HG03060 (cell line): Measurements from ENCODE around the gene TRIM75.
"Not testable (repeated sequence)": the region's sequence is repeated elsewhere in the genome, so short reads cannot be mapped to it uniquely, and the experiment has no call there.

Source experiments
- ATAC-seq: cut with Tn5 transposase; IDR thresholded peaks from one replicate; pipeline ENCODE4 v1.9.1; 2021; ENCODE audit warnings: low read depth, moderate number of reproducible peaks; ENCODE audit not compliant: unreplicated experiment

Gene TRIM75

DNA sequence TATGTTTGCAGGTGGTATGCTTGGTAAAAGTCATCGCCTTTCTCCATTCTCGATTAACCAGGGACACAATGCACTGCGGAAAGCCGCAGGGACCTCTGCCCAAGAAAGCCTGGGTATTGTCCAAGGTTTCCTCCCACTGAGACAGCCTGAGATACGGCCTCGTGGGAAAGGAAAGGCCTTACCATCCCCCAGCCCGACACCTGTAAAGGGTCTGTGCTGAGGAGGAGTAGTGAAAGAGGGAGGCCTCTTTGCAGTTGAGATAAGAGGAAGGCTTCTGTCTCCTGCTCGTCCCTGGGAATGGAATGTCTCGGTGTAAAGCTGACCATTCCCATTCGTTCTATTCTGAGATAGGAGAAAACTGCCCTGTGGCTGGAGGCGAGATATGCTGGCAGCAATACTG, 19.7 kb downstream of the TRIM75 start:
- ATAC-seq, result not testable (repeated sequence)

DNA sequence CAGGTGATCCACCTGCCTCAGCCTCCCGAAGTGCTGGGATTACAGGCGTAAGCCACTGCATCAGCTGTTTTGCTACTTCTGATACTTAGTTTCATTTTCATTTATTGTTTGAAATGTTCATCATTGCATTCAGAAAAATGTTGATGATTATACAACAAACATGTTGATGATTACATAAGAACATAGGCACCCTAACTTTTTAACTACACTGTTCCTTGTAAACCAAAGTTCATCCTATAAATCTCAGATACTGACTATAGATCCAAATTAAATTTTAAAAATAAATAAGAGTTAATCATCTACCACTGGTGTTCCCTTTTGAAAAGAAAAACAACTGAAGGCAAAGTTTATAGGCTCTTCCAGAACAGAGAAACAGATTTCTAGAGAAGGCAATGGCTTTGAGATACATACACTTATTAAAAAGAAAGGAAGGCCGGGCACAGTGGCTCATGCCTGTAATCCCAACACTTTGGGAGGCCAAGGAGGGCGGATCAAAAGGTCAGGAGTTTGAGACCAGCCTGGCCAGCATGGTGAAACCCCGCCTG, 23.4 kb downstream of the TRIM75 start:
- ATAC-seq, result no peak

DNA sequence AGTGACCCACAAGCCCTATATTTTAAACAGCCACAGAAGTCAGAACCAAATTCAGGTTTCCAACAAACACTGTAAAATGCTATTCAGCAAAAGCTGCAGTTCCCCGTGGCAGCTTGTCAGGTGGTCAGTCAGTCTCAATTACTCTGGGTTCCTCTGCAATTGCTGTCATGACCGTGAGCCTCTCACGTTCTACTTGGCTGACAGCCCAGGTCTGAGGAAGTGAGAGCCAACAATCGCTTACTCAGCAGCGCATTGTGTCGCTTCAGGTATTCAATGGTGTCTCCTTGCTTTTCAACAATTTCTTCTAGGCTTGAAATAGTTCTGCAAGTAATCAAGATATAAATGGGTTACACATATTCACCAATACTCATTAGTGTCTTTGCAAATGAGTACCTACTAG, 25.8 kb downstream of the TRIM75 start:
- no peak for ATAC-seq

DNA sequence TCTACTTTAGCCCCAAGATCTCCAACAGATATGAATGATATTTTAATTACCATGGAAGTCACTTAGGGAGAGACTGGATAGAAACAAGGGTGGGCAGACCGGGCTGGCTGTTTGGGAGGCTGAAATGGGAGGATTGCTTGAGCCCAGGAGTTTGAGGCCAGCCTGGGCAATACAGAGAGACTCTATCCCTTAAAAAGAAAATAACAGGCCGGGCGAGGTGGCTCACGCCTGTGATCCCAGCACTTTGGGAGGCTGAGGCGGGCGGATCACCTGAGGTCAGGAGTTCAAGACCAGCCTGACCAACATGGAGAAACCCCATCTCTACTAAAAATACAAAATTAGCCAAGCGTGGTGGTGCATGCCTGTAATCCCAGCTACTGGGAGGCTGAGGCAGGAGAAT, 31.1 kb downstream of the TRIM75 start:
- not testable (repeated sequence) for ATAC-seq

DNA sequence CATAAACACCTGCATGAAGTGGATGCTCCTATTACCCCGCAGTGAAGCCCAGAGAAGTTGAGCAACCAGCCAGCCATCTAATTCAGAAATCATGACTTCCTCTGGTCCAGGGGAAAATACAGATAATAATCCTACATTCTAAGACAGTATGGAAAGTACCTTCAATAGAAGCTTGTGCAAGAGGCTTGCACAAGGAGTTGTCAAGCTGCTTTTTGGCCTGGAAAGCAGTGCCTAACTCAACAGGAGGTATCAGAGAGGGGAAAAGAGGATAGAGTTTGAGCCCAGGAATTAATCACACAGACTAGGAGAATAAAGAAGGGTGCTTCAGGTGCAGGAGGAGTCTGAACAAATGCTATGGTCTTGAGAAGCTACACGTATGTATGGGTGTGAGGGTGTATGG, 32.3 kb downstream of the TRIM75 start:
- no peak for ATAC-seq

DNA sequence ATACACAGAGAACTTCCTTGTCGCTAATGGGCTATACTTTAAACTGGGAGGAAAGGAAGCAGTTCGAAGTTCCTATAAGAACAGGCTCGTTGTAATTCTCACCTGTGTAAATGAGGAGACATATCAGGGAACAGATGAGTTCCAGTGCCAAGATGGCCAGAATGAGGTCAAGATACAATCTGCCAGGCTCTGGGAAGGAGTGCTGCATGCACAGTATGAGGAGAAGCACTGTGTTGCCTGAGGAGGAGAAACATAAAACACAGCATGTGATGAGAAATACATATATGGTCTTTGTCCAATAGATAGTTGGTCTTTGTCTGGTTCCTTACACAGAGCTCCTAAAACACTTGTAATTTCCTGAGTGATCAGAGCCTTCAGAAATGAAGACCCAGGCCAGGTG, 34.7 kb downstream of the TRIM75 start:
- no peak for ATAC-seq

DNA sequence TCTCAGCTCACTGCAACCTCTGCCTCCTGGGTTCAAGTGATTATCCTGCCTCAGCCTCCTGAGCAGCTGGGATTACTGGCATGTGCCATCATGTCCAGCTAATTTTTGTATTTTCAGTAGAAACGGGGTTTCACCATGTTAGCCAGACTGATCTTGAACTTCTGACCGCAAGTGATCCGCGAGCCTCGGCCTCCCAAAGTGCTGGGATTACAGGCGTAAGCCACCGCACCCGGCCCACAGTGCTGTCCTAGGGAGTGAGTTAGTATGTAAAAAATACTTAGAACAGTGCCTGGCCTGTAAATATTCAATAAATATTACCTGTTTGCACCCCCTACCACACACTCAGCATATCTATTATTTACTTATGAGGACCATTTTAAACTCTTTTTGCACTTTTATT, 38.5 kb downstream of the TRIM75 start:
- ATAC-seq, result not testable (repeated sequence)

DNA sequence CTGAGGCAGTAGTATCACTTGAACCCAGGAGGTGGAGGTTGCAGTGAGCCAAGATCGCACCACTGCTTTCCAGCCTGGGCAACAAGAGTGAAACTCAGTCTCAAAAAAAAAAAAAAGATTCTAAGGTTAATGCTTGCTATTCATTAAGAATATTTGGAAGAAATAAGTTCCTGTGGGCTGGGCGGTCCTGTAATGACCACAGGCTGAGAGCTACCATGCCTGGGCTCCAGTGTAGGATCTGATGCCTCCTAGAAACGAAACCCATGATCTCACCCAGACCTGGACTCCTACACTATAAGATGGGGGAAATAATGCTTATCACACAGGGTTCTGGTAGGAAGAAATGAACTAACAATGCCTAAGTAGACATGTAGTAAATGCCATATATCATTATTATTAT, 41.2 kb downstream of the TRIM75 start:
- no peak for ATAC-seq

DNA sequence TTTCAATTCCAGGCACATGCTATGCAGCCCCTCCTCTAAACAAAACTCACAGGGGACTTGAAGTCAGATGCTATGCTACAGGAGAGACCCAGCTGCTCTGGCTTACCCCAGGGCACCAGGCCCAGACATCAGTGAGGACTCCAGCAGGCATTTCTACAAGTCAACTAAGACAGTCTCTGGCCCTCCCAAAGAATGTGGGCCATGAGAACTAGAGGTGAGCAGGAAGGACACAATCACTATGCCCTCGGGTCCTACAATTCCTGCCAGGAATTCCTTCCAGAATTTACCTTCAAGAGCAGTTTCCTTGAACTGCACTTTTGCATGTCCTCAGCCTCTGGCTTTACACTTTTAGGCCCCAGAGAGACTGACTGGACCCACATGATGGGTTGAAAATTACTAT, 41.6 kb downstream of the TRIM75 start:
- ATAC-seq, result no peak

DNA sequence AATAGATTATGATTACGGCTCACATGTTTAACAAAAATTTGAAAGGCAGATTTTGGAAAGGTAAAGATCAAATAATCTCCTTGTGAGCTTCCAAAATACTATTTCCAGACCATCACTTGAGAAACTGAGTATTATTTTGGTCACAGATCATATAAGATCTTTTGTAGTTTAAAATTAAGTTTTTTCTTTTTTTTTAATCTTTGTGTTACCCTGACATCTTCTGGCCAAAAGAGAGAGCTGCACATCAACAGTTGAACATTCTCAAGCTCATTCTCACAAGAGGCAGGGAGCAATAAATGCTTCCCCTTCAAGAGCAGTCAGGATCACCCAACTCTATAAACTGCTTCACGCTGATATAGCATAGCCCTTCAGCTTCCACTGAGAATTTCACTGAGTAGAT, 43.1 kb downstream of the TRIM75 start:
- ATAC-seq, result no peak

DNA sequence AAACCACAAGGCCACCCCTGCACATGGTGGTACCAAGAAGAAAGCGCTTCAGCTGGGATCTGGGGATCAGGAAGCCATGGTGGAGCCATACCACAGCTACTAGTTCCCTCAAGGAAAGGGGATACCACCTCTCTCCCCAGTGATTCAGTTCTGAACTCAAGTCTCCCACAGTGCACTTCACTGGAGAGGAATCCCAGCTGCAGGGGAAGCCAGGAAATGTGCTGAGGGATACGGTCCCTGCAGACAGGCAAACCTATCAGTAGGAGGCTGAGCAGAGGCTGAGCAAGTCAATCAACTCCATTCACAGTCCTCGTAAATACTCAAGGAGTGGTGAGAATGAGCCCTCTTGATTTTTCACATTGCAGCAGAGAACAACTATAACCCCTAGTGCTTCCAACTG, 48.0 kb downstream of the TRIM75 start:
- ATAC-seq, result no peak

DNA sequence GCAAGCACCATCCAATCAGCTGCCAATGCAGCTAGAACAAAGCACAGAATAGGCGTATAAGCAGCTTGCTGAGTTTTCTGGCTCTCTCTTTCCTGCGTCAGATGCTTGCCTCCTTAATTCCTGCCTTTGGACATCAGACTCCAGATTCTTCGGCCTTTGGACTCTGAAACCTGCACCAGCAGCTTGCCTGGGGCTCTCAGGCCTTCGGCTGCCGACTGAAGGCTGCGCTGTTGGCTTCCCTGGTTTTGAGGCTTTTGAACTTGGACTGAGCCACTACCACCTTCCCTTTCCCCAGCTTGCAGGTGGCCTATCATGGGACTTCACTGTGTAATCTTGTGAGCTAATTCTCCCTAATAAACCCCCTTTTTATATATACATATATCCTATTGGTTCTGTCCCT, 52.9 kb downstream of the TRIM75 start:
- ATAC-seq, result no peak
